Neutrophil (primary cell): Measurements from ENCODE around the gene DNAJC4.

ENCODE experiments used
- H3K27ac ChIP-seq: fragments of 200-600 bp; sonication (generic); 2 replicates; pipeline ENCODE4 v1.5.1; 2016; ENCODE audit warnings: mild to moderate bottlenecking, moderate library complexity
- H3K27me3 ChIP-seq: fragments of 200-600 bp; sonication (generic); 2 replicates; pipeline ENCODE4 v1.6.0; 2016; ENCODE audit warnings: mild to moderate bottlenecking
- H3K36me3 ChIP-seq: fragments of 200-600 bp; sonication (generic); 2 replicates; pipeline ENCODE4 v1.5.1; 2017
- H3K4me1 ChIP-seq, 2 experiments: fragments of 200-600 bp in 1 of 2; sonication (generic) in 1 of 2; 1 replicate in 1 of 2; 2 replicates in 1 of 2; pipeline versions ENCODE4 v1.5.1 to v1.6.1; 2013 to 2016; ENCODE audit warnings: low read depth in 1 of 2, low read length in 1 of 2, mild to moderate bottlenecking in 1 of 2, moderate library complexity in 1 of 2; ENCODE audit not compliant: control insufficient read depth in 1 of 2, insufficient read depth in 1 of 2
- H3K4me3 ChIP-seq, 2 experiments: fragments of 200-600 bp in 1 of 2; sonication (generic) in 1 of 2; 1 replicate in 1 of 2; 2 replicates in 1 of 2; pipeline ENCODE4 v1.5.1; 2013 to 2016; ENCODE audit warnings: low read depth in 1 of 2, low read length in 1 of 2, mild to moderate bottlenecking in 1 of 2, moderate library complexity in 1 of 2
- H3K9me3 ChIP-seq: fragments of 200-600 bp; sonication (generic); 2 replicates; pipeline ENCODE4 v1.5.1; 2016
- TF ChIP-seq, protein P1 (sequence below): fragments of 200-600 bp; sonication (generic); IDR thresholded peaks from 2 replicates; pipeline ENCODE4 v1.5.1; 2016; ENCODE audit warnings: antibody characterized with exemption

Gene DNAJC4

DNA sequence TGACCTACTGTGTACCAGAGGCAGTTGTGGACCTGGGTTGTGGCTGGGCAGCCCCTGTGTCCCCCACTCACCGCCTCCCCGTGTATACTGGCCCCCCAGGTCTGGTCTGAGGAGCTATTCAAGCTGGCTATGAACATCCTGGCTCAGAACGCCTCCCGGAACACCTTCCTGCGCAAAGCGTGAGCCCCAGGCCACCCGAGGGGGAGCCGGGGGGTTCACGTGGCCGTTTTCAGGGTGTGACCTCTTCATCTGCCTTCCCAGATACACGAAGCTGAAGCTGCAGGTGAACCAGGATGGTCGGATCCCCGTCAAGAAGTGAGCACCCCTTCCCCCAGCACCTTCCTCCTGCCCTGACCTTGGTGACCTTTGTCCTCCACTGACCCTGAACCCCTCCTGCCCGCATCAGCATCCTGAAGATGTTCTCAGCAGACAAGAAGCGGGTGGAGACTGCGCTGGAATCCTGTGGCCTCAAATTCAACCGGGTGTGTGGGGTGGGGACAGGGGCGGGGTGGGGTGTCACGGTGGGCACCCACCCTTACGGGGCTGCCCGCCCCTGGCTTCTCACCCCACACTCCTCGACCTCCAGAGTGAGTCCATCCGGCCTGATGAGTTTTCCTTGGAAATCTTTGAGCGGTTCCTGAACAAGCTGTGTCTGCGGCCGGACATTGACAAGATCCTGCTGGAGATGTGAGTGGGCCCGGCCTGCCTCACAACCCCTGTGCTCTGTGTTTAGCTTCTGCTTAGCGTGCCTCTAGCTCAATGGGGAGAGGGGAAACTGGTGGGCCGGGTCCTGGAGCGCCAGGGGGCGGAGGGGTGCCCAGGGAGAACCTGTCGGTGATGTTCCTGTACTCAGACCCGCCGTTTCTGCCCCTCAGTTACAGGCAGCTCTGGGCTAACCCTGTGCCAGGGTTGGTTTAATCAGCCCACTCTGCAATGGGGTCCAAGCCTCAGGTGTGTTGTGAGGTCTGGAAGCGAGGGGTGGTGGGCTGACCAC is 25.1 kb downstream of the DNAJC4 start:
- H3K27ac ChIP-seq = no peak overlapping the region
- no peak overlapping the region for H3K4me3 ChIP-seq
- H3K36me3 ChIP-seq = peaks cover 37% of the 10 kb centered on the region
- peaks cover 21 to 25% of the 10 kb centered on the region in 2 experiments for H3K4me1 ChIP-seq
- no peaks in the 10 kb centered on the region for H3K9me3 ChIP-seq
- peaks cover 5% of the 10 kb centered on the region for H3K27me3 ChIP-seq
- TF ChIP-seq, protein P1, sequence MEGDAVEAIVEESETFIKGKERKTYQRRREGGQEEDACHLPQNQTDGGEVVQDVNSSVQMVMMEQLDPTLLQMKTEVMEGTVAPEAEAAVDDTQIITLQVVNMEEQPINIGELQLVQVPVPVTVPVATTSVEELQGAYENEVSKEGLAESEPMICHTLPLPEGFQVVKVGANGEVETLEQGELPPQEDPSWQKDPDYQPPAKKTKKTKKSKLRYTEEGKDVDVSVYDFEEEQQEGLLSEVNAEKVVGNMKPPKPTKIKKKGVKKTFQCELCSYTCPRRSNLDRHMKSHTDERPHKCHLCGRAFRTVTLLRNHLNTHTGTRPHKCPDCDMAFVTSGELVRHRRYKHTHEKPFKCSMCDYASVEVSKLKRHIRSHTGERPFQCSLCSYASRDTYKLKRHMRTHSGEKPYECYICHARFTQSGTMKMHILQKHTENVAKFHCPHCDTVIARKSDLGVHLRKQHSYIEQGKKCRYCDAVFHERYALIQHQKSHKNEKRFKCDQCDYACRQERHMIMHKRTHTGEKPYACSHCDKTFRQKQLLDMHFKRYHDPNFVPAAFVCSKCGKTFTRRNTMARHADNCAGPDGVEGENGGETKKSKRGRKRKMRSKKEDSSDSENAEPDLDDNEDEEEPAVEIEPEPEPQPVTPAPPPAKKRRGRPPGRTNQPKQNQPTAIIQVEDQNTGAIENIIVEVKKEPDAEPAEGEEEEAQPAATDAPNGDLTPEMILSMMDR = no peak

DNA sequence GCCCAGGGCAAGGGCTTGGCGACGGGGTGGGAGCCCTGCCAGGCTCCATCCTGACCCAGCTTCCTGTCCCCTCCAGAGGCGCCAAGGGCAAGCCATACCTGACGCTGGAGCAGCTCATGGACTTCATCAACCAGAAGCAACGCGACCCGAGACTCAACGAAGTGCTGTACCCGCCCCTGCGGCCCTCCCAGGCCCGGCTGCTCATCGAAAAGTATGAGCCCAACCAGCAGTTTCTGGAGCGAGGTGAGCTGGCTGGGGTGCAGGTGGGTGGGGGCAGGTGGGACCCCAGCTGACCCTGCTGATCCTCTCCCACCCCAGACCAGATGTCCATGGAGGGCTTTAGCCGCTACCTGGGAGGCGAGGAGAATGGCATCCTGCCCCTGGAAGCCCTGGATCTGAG is 26.0 kb downstream of the DNAJC4 start:
- no peak overlapping the region for H3K4me3 ChIP-seq
- H3K4me1 ChIP-seq = peaks cover 14 to 17% of the 10 kb centered on the region in 2 experiments
- H3K27me3 ChIP-seq = no peaks in the 10 kb centered on the region
- H3K9me3 ChIP-seq = no peaks in the 10 kb centered on the region
- TF ChIP-seq, protein P1 = no peak
- H3K36me3 ChIP-seq = peaks cover 37% of the 10 kb centered on the region
- no peak overlapping the region for H3K27ac ChIP-seq

DNA sequence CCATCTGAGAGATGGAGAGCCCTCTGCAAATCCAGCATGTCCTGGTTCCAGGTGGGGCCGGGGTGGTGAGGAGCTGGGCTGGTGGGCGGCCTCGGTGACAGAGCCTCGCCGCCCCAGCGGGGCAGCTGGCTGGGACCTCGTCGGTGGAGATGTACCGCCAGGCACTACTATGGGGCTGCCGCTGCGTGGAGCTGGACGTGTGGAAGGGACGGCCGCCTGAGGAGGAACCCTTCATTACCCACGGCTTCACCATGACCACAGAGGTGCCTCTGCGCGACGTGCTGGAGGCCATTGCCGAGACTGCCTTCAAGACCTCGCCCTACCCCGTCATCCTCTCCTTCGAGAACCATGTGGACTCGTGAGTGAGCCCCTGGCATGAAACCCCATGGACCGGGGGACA is 28.0 kb downstream of the DNAJC4 start:
- H3K36me3 ChIP-seq = peaks cover 57% of the 10 kb centered on the region
- H3K27ac ChIP-seq = no peak overlapping the region
- H3K4me1 ChIP-seq = no peaks in the 10 kb centered on the region
- no peaks in the 10 kb centered on the region for H3K27me3 ChIP-seq
- TF ChIP-seq, protein P1 = no peak
- no peak overlapping the region for H3K4me3 ChIP-seq
- H3K9me3 ChIP-seq = no peaks in the 10 kb centered on the region

DNA sequence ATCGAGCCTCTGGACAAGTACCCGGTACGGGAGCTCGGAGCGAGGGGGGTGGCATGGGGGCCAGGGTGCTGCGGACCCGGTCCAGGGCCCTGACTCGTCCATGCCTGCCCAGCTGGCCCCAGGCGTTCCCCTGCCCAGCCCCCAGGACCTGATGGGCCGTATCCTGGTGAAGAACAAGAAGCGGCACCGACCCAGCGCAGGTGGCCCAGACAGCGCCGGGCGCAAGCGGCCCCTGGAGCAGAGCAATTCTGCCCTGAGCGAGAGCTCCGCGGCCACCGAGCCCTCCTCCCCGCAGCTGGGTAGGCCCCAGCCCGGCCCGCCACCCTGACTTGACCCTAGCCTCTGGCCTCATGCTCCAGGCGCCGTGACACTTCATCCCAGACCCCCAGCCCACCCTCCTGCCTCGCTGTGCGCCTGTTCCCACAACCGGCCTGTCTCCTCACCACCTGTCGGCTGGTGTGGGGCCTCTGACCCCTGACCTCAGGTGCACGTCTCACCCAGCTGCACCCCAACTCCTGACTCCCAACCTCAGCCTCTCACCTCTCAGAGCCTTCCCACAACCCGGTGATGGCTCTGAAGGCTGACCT is 28.7 kb downstream of the DNAJC4 start:
- Histone ChIP-seq H3K36me3 (peaks cover 64% of the 10 kb centered on the region), H3K9me3 (no peaks in the 10 kb centered on the region), H3K27ac (no peak overlapping the region), H3K4me1 (no peaks in the 10 kb centered on the region), H3K4me3 (no peak overlapping the region), H3K27me3 (no peaks in the 10 kb centered on the region)
- TF ChIP-seq, protein P1 = no peak

DNA sequence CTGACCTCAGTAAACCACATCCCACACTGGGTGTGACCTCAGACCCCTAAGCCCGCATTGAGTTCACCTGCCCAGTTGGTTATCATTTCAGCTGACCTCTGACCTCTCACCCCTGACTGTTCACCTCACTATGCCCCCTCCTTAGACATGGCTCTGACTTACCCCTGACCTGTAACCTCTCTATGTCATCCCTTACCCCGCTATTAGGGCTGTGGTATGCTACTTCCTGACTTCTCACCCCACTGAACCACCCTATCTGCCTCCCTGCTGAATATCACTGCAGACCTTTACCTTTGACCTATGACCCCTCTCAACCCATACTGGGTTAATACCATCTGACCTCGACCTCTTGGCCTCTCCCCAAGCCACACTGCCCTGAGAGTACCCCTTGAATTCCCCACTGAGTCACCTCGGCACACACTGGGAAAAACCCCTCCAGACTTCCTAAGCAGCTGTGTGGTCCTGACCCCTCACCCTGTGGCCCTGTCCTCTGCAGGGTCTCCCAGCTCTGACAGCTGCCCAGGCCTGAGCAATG is 29.3 kb downstream of the DNAJC4 start:
- Histone ChIP-seq H3K27me3 (no peaks in the 10 kb centered on the region), H3K4me3 (no peak overlapping the region), H3K4me1 (no peaks in the 10 kb centered on the region), H3K9me3 (no peaks in the 10 kb centered on the region), H3K36me3 (peaks cover 67% of the 10 kb centered on the region), H3K27ac (no peak overlapping the region)
- TF ChIP-seq, protein P1 = no peak
